Muscle of leg (tissue), 11 donors: Measurements from ENCODE around the gene ZNF646. TPM values are rescaled to one million over a fixed set of nuclear protein-coding genes. Genes with fewer than 3 reads are reported as not detected.
A peak's percentile ranks its signal among the peaks of the same experiment; 100 is the strongest.

ENCODE experiments used
- DNase-seq: peaks from one replicate; pipeline ENCODE4 v3.0.0; 2013
- H3K27ac ChIP-seq: one replicate; pipeline ENCODE4 v1.5.1; 2013; ENCODE audit warnings: mild to moderate bottlenecking, low read length, control low read depth
- H3K27me3 ChIP-seq: one replicate; pipeline ENCODE4 v1.6.1; 2013; ENCODE audit warnings: low read length; ENCODE audit not compliant: control insufficient read depth, insufficient read depth
- H3K36me3 ChIP-seq: one replicate; pipeline ENCODE4 v1.6.1; 2013; ENCODE audit warnings: low read length; ENCODE audit not compliant: control insufficient read depth, insufficient read depth
- H3K4me1 ChIP-seq: one replicate; pipeline ENCODE4 v1.6.1; 2013; ENCODE audit warnings: low read length; ENCODE audit not compliant: control insufficient read depth, insufficient read depth
- H3K4me3 ChIP-seq: one replicate; pipeline ENCODE4 v1.5.1; 2013; ENCODE audit warnings: low read length, control low read depth
- H3K9me3 ChIP-seq: replicated peaks from 2 replicates; pipeline ENCODE4 v1.6.1; 2013; ENCODE audit warnings: low read depth, low read length; ENCODE audit not compliant: control insufficient read depth
- WGBS: methylation state at CpG from one replicate; pipeline ENCODE4 v1.1.5; 2013; ENCODE audit warnings: missing lambda C conversion rate; ENCODE audit not compliant: insufficient coverage; 5-methylcytosine and 5-hydroxymethylcytosine counted together
- polyA plus RNA-seq, 8 donors: library from polyadenylated mRNA; unstranded; fragments of 120-200 nt; gene quantifications; one replicate each; pipeline versions ENCODE4 v1.2.1 to v1.2.3, GENCODE V29; 2013; ENCODE audit warnings: inconsistent platforms in 1 of 8, low replicate concordance in 1 of 8; ENCODE audit not compliant: insufficient read length in 8 of 8, insufficient read depth in 1 of 8
- total RNA-seq: library from RNA; stranded (reverse); fragments of 120-200 nt; gene quantifications from one replicate; pipeline ENCODE4 v1.2.4, GENCODE V29; 2013

The ZNF646 gene
- total and polyA plus RNA-seq, 9 donors = 7.9 to 11.6 (median 9.8) TPM

DNA sequence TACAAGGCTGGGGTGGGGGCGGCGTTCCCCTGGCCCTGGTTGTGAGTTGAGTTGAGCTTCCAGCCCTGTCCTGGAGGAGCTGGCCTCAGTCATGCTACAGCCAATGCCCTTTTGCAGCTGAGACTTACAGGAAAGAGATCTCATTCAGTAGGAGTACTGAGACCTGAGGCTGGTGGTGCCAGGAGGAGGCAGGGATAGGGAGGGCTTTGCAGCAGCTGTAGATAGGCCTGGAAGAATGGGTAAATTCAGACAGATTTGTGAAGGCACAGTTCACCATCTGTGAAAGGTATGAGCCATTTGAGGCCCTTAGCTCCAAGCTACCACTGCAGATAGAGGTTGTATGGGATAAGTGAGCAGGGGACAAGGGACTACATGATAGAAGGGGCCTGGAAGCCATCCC is 35.2 kb upstream of the ZNF646 start:
- DNase-seq = no peak
- Histone ChIP-seq H3K9me3 (no peaks in the 10 kb centered on the region), H3K27me3 (no peaks in the 10 kb centered on the region), H3K27ac (no peak overlapping the region), H3K36me3 (peaks cover 70% of the 10 kb centered on the region), H3K4me1 (peaks cover 10% of the 10 kb centered on the region), H3K4me3 (no peak overlapping the region)
- 100% methylated on average over 2 of the region's 2 CpGs for WGBS

GRCh38 chr16:31042866-31043265 is 31.4 kb upstream of the ZNF646 start:
- H3K4me1 ChIP-seq = peaks cover 5% of the 10 kb centered on the region
- no peaks in the 10 kb centered on the region for H3K27me3 ChIP-seq
- no peaks in the 10 kb centered on the region for H3K9me3 ChIP-seq
- WGBS = 83% methylated on average over 10 of the region's 10 CpGs
- DNase-seq = no peak
- no peak overlapping the region for H3K4me3 ChIP-seq
- H3K36me3 ChIP-seq = peaks cover 44% of the 10 kb centered on the region
- no peak overlapping the region for H3K27ac ChIP-seq

GRCh38 chr16:31043352-31043751 is 30.9 kb upstream of the ZNF646 start:
- Histone ChIP-seq H3K4me1 (peaks cover 5% of the 10 kb centered on the region), H3K9me3 (no peaks in the 10 kb centered on the region), H3K27ac (no peak overlapping the region), H3K27me3 (no peaks in the 10 kb centered on the region), H3K36me3 (peaks cover 39% of the 10 kb centered on the region), H3K4me3 (no peak overlapping the region)
- 80% methylated on average over 1 of the region's 1 CpG for WGBS
- DNase-seq = no peak

GRCh38 chr16:31043898-31044481 is 30.2 kb upstream of the ZNF646 start:
- Histone ChIP-seq H3K4me3 (no peak overlapping the region), H3K36me3 (peaks cover 32% of the 10 kb centered on the region), H3K4me1 (peaks cover 5% of the 10 kb centered on the region), H3K9me3 (no peaks in the 10 kb centered on the region), H3K27ac (no peak overlapping the region), H3K27me3 (no peaks in the 10 kb centered on the region)
- DNase-seq = no peak
- WGBS = no CpG with 5 or more reads among the region's 4 CpGs

DNA sequence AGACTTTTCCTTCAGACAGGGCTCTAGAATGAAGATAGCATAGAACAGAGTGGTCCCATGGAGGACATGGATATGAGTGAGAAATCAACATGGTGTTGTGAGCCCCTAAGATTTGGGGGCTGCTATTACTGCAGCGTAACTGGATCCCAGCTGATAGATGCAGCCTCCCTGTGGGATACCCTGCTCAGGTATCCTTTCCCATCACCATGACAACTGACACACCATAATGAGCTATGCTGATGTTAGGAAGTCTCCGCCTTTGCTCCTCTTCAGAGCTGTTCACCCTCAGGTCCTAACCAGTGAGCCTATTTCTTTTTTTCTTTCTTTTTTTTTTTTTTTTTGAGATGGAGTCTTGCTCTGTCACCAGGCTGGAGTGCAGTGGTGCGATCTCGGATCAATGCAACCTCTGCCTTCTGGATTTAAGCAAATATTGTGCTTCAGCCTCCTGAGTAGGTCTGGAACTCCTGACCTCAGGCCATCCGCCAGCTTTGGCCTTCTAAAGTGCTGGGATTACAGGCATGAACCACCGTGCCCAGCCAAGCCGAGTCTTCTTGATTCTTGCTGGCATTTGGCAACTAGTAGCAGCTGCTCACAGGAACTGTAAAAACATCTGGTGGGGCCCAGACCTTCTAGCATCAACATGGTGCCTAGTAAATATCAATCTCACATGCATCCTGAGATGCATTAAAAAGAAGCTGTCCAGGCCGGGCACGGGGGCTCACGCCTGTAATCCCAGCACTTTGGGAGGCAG is 23.8 kb upstream of the ZNF646 start:
- 55% methylated on average over 6 of the region's 10 CpGs for WGBS
- Histone ChIP-seq H3K4me3 (no peak overlapping the region), H3K9me3 (no peaks in the 10 kb centered on the region), H3K36me3 (no peaks in the 10 kb centered on the region), H3K27ac (no peak overlapping the region), H3K27me3 (no peaks in the 10 kb centered on the region), H3K4me1 (peaks cover 9% of the 10 kb centered on the region)
- peak; percentile 53 for DNase-seq

DNA sequence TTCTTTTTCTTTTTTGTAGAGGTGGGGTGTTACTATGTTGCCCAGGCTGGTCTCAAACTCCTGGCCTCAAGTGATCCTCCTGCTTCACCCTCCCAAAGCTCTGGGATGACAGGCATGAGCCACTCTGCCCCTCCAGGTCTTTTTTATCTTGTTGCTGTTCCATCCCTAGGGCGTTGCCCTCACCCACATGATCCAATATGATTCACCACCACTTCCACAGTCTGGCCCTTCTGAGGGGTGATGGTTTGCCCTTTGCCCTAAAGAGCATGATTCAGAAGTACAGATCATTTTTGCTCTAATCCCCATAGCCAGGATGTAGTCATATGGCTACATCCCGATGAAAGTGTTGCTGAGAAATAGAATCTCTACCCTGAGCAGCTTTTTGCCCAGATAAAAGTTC is 22.1 kb upstream of the ZNF646 start:
- Histone ChIP-seq H3K27ac (no peak overlapping the region), H3K27me3 (no peaks in the 10 kb centered on the region), H3K4me1 (peaks cover 9% of the 10 kb centered on the region), H3K9me3 (no peaks in the 10 kb centered on the region), H3K4me3 (no peak overlapping the region), H3K36me3 (no peaks in the 10 kb centered on the region)
- no CpG with 5 or more reads among the region's 2 CpGs for WGBS
- DNase-seq = no peak

- 60% methylated on average over 1 of the region's 4 CpGs for WGBS
- no peak for DNase-seq
- Histone ChIP-seq H3K27ac (no peak overlapping the region), H3K4me3 (no peak overlapping the region), H3K9me3 (no peaks in the 10 kb centered on the region), H3K36me3 (peaks cover 9% of the 10 kb centered on the region), H3K27me3 (no peaks in the 10 kb centered on the region), H3K4me1 (peaks cover 4% of the 10 kb centered on the region)
Observed at GRCh38 chr16:31055613-31056012, 18.6 kb upstream of the ZNF646 start.

DNA sequence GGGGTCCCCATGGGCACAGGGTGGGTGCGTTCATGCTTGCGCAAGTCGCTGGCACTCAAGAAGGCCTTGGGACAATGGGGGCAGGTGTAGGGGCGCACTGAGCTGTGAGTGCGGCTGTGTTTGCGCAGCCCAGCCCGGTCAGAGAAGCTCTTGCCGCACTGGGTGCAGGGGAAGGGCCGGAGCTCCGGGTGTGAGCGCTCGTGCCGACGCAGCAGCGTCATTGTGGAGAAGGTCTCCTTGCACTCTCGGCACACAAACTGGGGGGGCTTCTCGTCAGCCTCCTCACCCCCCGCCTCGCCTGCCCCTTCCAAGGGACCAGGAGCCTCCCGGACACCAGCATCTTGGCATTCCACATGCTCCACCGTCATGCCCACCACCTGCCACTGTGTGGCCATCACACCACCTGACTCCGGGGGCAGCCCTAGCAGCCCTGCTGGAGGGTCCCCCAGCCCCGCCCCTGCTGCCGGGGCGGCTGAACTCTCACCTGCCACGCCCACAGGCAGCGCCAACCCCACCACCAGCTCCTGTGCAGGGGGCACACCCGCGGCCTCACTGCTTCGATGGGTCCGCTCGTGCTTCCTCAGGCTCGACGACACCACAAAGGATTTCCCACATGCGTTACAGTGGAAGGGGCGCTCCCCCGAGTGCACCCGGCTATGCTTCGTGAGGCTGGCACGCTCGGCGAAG is 13.0 kb upstream of the ZNF646 start:
- peaks cover 34% of the 10 kb centered on the region for H3K36me3 ChIP-seq

GRCh38 chr16:31061813-31062440 is 12.3 kb upstream of the ZNF646 start:
- Histone ChIP-seq H3K4me3 (no peak overlapping the region), H3K27ac (no peak overlapping the region), H3K4me1 (peaks cover 36% of the 10 kb centered on the region), H3K27me3 (no peaks in the 10 kb centered on the region), H3K9me3 (no peaks in the 10 kb centered on the region), H3K36me3 (peaks cover 34% of the 10 kb centered on the region)
- 94% methylated on average over 49 of the region's 54 CpGs for WGBS
- DNase-seq = no peak

More for the DNA sequence above, 13.0 kb upstream of the ZNF646 start:
- H3K27ac ChIP-seq = no peak overlapping the region
- H3K9me3 ChIP-seq = no peaks in the 10 kb centered on the region
- WGBS = 94% methylated on average over 42 of the region's 42 CpGs
- peaks cover 32% of the 10 kb centered on the region for H3K4me1 ChIP-seq
- H3K4me3 ChIP-seq = no peak overlapping the region
- DNase-seq = peak; percentile 1
- H3K27me3 ChIP-seq = no peaks in the 10 kb centered on the region

GRCh38 chr16:31063495-31063842 is 10.8 kb upstream of the ZNF646 start:
- no peak overlapping the region for H3K4me3 ChIP-seq
- peaks cover 30% of the 10 kb centered on the region for H3K36me3 ChIP-seq

More at GRCh38 chr16:31063495-31063842, 10.8 kb upstream of the ZNF646 start:
- Histone ChIP-seq H3K27ac (peak overlapping the region; percentile 95), H3K27me3 (no peaks in the 10 kb centered on the region), H3K4me1 (peaks cover 36% of the 10 kb centered on the region), H3K9me3 (no peaks in the 10 kb centered on the region)
- peak; percentile 9 for DNase-seq
- WGBS = 94% methylated on average over 9 of the region's 9 CpGs
